Thyroid gland (tissue), 4 donors: ENCODE measurements around the gene SEMA5A. TPM values are rescaled to one million over a fixed set of nuclear protein-coding genes. Genes with fewer than 3 reads are reported as not detected.

Experiments used
- DNase-seq, 2 donors: peaks; one replicate each; pipeline ENCODE4 v3.0.0-alpha.2; 2019
- H3K27ac ChIP-seq, 3 donors: fragments of 200-600 bp; sonication (generic); 1 replicate in 2 of 3; 2 replicates in 1 of 3; pipeline ENCODE4 v1.5.1; 2016 to 2019; ENCODE audit warnings: mild to moderate bottlenecking in 1 of 3, moderate library complexity in 1 of 3
- H3K27me3 ChIP-seq: fragments of 200-600 bp; sonication (generic); one replicate; pipeline ENCODE4 v1.5.1; 2019
- H3K36me3 ChIP-seq, 2 donors: fragments of 200-600 bp; sonication (generic); one replicate each; pipeline ENCODE4 v1.5.1; 2016 to 2019
- H3K4me1 ChIP-seq, 2 donors: fragments of 200-600 bp; sonication (generic); one replicate each; pipeline ENCODE4 v1.5.1; 2017 to 2019
- H3K4me3 ChIP-seq, 3 donors: fragments of 200-600 bp; sonication (generic); replicated peaks in 1 of 3; 1 replicate in 2 of 3; 2 replicates in 1 of 3; pipeline ENCODE4 v1.5.1; 2016; ENCODE audit warnings: mild to moderate bottlenecking in 1 of 3
- H3K9me3 ChIP-seq: fragments of 200-600 bp; sonication (generic); one replicate; pipeline ENCODE4 v1.5.1; 2017
- CTCF ChIP-seq, 6 experiments: fragments of 200-600 bp in 3 of 6; fragments of 450-650 bp in 3 of 6; sonication (generic) in 3 of 6; IDR thresholded peaks; one replicate each; pipeline ENCODE4 v1.5.1; 2016 to 2019; ENCODE audit warnings: antibody characterized with exemption in 6 of 6, mild to moderate bottlenecking in 2 of 6, inconsistent platforms in 1 of 6, moderate library complexity in 1 of 6
- POLR2A ChIP-seq, 2 donors: fragments of 450-650 bp; IDR thresholded peaks; one replicate each; pipeline ENCODE4 v1.6.1; 2017; ENCODE audit warnings: antibody characterized with exemption in 2 of 2, mild to moderate bottlenecking in 2 of 2, moderate library complexity in 1 of 2
- WGBS, 2 donors: methylation state at CpG; one replicate each; pipeline ENCODE4 v1.1.5; 2017; 5-methylcytosine and 5-hydroxymethylcytosine counted together
- intact Hi-C: fragments of 100-400 bp; cut with DNase I; formaldehyde crosslinking; loops from one replicate; pipeline ENCODE4 v1.15.1; 2023
- total RNA-seq, 4 donors: library from RNA; depleted of rRNA; stranded (reverse); fragments of >200 nt; gene quantifications; one replicate each; pipeline ENCODE4 v1.2.3, GENCODE V29; 2016

Gene SEMA5A
- total RNA-seq, 4 donors from 2014 or later, result 1.8 to 8.4 (median 3.8) TPM

GRCh38 chr5:9587135-9587534 is 41.3 kb upstream of the SEMA5A start:
- no peaks in the 10 kb centered on the region for H3K4me1 ChIP-seq
- H3K9me3 ChIP-seq, result no peaks in the 10 kb centered on the region
- intact Hi-C loops, result no loop called here
- no peaks in the 10 kb centered on the region for H3K36me3 ChIP-seq
- TF ChIP-seq POLR2A (IDR thresholded peaks at IDR 0.05), result no peak
- no peak for TF ChIP-seq CTCF (IDR thresholded peaks at IDR 0.05)
- no peaks in the 10 kb centered on the region for H3K27me3 ChIP-seq
- H3K4me3 ChIP-seq, result no peak overlapping the region
- no peak for DNase-seq
- H3K27ac ChIP-seq, result no peak overlapping the region

- no peak for DNase-seq
- Histone ChIP-seq H3K4me3 (no peak overlapping the region), H3K9me3 (no peaks in the 10 kb centered on the region), H3K36me3 (no peaks in the 10 kb centered on the region), H3K27me3 (no peaks in the 10 kb centered on the region), H3K27ac (no peak overlapping the region), H3K4me1 (no peaks in the 10 kb centered on the region)
- TF ChIP-seq POLR2A (IDR thresholded peaks at IDR 0.05), result no peak
- no peak for TF ChIP-seq CTCF (IDR thresholded peaks at IDR 0.05)
- 81 to 82% methylated on average over 2 of the region's 2 CpGs for WGBS, 2 donors
- intact Hi-C loops, result no loop called here
Observed at GRCh38 chr5:9582406-9582805, 36.5 kb upstream of the SEMA5A start.

- intact Hi-C loops, result no loop called here
Observed at GRCh38 chr5:9573796-9574195, 27.9 kb upstream of the SEMA5A start.

GRCh38 chr5:9572246-9572645 is 26.4 kb upstream of the SEMA5A start:
- Histone ChIP-seq H3K9me3 (no peaks in the 10 kb centered on the region), H3K4me3 (no peak overlapping the region), H3K27me3 (no peaks in the 10 kb centered on the region), H3K27ac (no peak overlapping the region), H3K36me3 (no peaks in the 10 kb centered on the region), H3K4me1 (no peaks in the 10 kb centered on the region)
- 89 to 93% methylated on average over 8 of the region's 8 CpGs for WGBS, 2 donors
- intact Hi-C loops, result no loop called here
- TF ChIP-seq CTCF (IDR thresholded peaks at IDR 0.05) (no peak), POLR2A (IDR thresholded peaks at IDR 0.05) (no peak)
- no peak for DNase-seq

More at GRCh38 chr5:9573796-9574195, 27.9 kb upstream of the SEMA5A start:
- no peaks in the 10 kb centered on the region for H3K36me3 ChIP-seq
- 95% methylated on average over 6 of the region's 6 CpGs for WGBS, 2 donors
- no peaks in the 10 kb centered on the region for H3K9me3 ChIP-seq
- H3K27me3 ChIP-seq, result no peaks in the 10 kb centered on the region
- no peak for DNase-seq
- no peak overlapping the region for H3K4me3 ChIP-seq
- no peak for TF ChIP-seq POLR2A (IDR thresholded peaks at IDR 0.05)
- no peak for TF ChIP-seq CTCF (IDR thresholded peaks at IDR 0.05)
- H3K4me1 ChIP-seq, result no peaks in the 10 kb centered on the region
- H3K27ac ChIP-seq, result no peak overlapping the region

GRCh38 chr5:9570876-9571275 is 25.0 kb upstream of the SEMA5A start:
- intact Hi-C loops, result no loop called here
- H3K27me3 ChIP-seq, result no peaks in the 10 kb centered on the region
- H3K4me1 ChIP-seq, result no peaks in the 10 kb centered on the region
- H3K9me3 ChIP-seq, result no peaks in the 10 kb centered on the region
- H3K4me3 ChIP-seq, result no peak overlapping the region
- TF ChIP-seq CTCF (IDR thresholded peaks at IDR 0.05) (no peak), POLR2A (IDR thresholded peaks at IDR 0.05) (no peak)
- H3K36me3 ChIP-seq, result no peaks in the 10 kb centered on the region
- DNase-seq, result no peak
- WGBS, 2 donors, result 76 to 78% methylated on average over 6 of the region's 6 CpGs
- no peak overlapping the region for H3K27ac ChIP-seq
